ENCODE measurements around the gene BBOF1. TPM values are rescaled to one million over a fixed set of nuclear protein-coding genes. Genes with fewer than 3 reads are reported as not detected.

The BBOF1 gene
- total and polyA plus RNA-seq, 5 donors from 2014 or later = 0.59 to 2.4 (median 1.6) TPM

DNA sequence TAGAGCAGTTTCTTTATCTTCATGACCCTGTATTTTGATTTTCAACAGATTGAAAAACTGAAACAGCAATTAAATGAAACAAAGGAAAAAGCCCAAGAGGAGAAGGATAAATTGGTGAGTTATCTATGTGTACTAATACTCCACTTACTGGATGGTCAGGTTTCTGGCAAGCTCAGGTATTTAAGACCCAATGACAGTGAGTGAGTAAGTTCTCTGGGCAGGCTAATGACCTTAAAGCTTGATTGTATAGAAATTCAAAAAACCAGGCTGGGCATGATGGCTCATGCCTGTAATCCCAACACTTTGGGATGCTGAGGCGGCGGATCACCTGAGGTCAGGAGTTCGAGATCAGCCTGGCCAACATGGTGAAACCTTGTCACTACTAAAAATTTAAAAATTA, 10.0 kb downstream of the BBOF1 start:
- Histone ChIP-seq H3K9me3 (ENCODE audit: control insufficient read depth in 2 of 2, low read length in 2 of 2) (no peaks in the 10 kb centered on the region), H3K4me1 (ENCODE audit: control insufficient read depth, insufficient read depth, low read length, poor library complexity, severe bottlenecking) (no peaks in the 10 kb centered on the region), H3K4me3 (ENCODE audit: low read depth, low read length) (no peak overlapping the region), H3K27me3 (ENCODE audit: control insufficient read depth, insufficient read depth, low read length) (no peaks in the 10 kb centered on the region), H3K27ac (ENCODE audit: insufficient read depth, low read length, poor library complexity, severe bottlenecking) (no peak overlapping the region), H3K36me3 (ENCODE audit: control insufficient read depth, insufficient read depth, low read length) (no peaks in the 10 kb centered on the region)
- Mint-ChIP-seq H3K27me3 (peaks cover 5% of the 10 kb centered on the region), H3K4me3 (no peak overlapping the region), H3K4me1 (no peaks in the 10 kb centered on the region), H3K9me3 (no peaks in the 10 kb centered on the region), H3K36me3 (no peaks in the 10 kb centered on the region), H3K27ac (no peak overlapping the region)
- DNase-seq = no peak
- ATAC-seq (ENCODE audit: low read depth in 2 of 2) = no peak

DNA sequence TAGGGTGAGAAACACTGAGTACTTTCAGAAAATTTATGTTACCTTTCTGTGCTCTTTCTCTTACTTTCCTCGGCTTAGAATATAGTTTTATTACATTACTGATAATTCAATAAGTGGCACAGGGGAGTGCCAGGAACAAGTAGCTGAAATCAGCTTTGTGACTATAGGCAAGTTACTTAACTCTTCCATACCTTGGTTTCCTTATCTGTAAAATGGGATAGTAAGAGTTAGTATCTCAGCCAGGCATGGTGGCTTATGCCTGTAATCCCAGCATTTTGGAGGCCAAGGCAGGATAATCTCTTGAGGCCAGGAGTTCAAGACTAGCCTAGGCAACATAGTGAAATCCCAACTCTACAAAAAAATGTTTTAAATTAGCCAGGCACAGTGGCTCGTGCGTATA, 15.4 kb downstream of the BBOF1 start:
- no peaks in the 10 kb centered on the region for H3K9me3 ChIP-seq (ENCODE audit: control insufficient read depth in 2 of 2, low read length in 2 of 2)
- Mint-ChIP-seq H3K4me1 (no peaks in the 10 kb centered on the region), H3K9me3 (no peaks in the 10 kb centered on the region), H3K4me3 (no peak overlapping the region), H3K36me3 (no peaks in the 10 kb centered on the region), H3K27ac (no peak overlapping the region), H3K27me3 (peaks cover 6% of the 10 kb centered on the region)
- H3K4me1 ChIP-seq (ENCODE audit: control insufficient read depth, insufficient read depth, low read length, poor library complexity, severe bottlenecking) = no peaks in the 10 kb centered on the region
- no peak overlapping the region for H3K4me3 ChIP-seq (ENCODE audit: low read depth, low read length)
- ATAC-seq (ENCODE audit: low read depth in 2 of 2) (no peak), DNase-seq (no peak)
- H3K27me3 ChIP-seq (ENCODE audit: control insufficient read depth, insufficient read depth, low read length) = no peaks in the 10 kb centered on the region
- H3K36me3 ChIP-seq (ENCODE audit: control insufficient read depth, insufficient read depth, low read length) = no peaks in the 10 kb centered on the region
- H3K27ac ChIP-seq (ENCODE audit: insufficient read depth, low read length, poor library complexity, severe bottlenecking) = no peak overlapping the region

DNA sequence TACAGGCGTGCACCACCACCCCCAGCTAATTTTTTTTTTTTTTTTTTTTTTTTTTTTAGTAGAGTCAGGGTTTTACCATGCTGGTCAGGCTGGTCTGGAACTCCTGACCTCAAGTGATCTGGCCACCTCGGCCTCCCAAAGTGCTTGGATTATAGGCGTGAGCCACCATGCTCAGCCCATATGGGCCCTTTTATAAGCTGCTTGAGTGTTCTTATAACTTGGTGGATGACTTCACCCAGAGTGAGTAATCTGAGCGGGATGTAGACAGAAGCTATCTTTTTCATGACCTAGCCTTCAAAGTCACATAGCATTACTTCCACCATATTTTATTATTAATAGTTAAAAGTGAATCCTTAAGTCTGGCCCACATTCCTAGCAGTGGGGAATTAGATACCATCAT, 16.4 kb downstream of the BBOF1 start:
- Mint-ChIP-seq H3K27me3 (peaks cover 13% of the 10 kb centered on the region), H3K36me3 (no peaks in the 10 kb centered on the region), H3K4me1 (no peaks in the 10 kb centered on the region), H3K27ac (no peak overlapping the region), H3K4me3 (no peak overlapping the region), H3K9me3 (no peaks in the 10 kb centered on the region)
- DNase-seq (no peak), ATAC-seq (ENCODE audit: low read depth in 2 of 2) (no peak)
- Histone ChIP-seq H3K4me1 (ENCODE audit: control insufficient read depth, insufficient read depth, low read length, poor library complexity, severe bottlenecking) (no peaks in the 10 kb centered on the region), H3K36me3 (ENCODE audit: control insufficient read depth, insufficient read depth, low read length) (no peaks in the 10 kb centered on the region), H3K27ac (ENCODE audit: insufficient read depth, low read length, poor library complexity, severe bottlenecking) (no peak overlapping the region), H3K9me3 (ENCODE audit: control insufficient read depth in 2 of 2, low read length in 2 of 2) (no peaks in the 10 kb centered on the region), H3K4me3 (ENCODE audit: low read depth, low read length) (no peak overlapping the region), H3K27me3 (ENCODE audit: control insufficient read depth, insufficient read depth, low read length) (no peaks in the 10 kb centered on the region)

DNA sequence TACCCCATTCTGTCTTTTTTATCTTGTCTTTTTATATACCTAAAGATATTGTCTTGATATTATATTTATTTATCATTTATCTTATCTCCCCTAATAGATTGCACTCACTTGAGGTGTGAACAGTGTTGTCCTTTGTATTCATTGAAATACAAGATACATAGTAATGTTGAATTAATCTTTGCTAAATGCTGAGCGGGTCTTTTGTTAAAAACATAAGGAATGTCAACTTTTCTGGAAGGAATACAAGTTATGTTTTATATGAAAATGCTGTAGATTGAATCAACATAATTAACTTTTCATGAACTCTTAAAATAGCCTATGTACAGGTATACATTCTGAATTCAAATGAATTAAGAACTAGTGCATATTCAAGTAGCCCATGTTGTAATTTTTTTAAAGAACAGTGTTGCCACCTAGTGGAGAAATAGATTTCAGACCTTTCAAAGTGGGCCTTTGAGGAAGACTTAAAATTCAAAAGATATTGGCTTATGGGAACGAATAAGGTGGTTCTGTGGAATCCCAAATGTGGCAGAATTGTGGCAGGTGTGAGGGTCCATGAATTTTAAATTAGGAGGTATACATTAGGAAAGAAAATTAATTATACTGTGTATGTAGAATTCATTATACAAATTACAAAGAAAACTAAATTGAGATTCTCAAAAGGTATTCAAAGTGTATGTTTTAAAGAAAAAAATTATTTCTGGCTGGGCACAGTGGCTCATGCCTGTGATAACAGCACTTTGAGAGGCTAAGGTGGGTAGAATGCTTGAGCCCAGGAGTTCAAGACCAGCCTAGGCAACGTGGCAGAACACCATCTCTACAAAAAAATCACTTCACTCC, 19.1 kb downstream of the BBOF1 start:
- Mint-ChIP-seq H3K4me1 (no peaks in the 10 kb centered on the region), H3K27ac (no peak overlapping the region), H3K4me3 (no peak overlapping the region), H3K36me3 (no peaks in the 10 kb centered on the region), H3K9me3 (no peaks in the 10 kb centered on the region), H3K27me3 (peaks cover 14% of the 10 kb centered on the region)
- Histone ChIP-seq H3K27me3 (ENCODE audit: control insufficient read depth, insufficient read depth, low read length) (no peaks in the 10 kb centered on the region), H3K27ac (ENCODE audit: insufficient read depth, low read length, poor library complexity, severe bottlenecking) (no peak overlapping the region), H3K4me3 (ENCODE audit: low read depth, low read length) (no peak overlapping the region), H3K36me3 (ENCODE audit: control insufficient read depth, insufficient read depth, low read length) (no peaks in the 10 kb centered on the region), H3K4me1 (ENCODE audit: control insufficient read depth, insufficient read depth, low read length, poor library complexity, severe bottlenecking) (no peaks in the 10 kb centered on the region), H3K9me3 (ENCODE audit: control insufficient read depth in 2 of 2, low read length in 2 of 2) (no peaks in the 10 kb centered on the region)
- DNase-seq (peak in 2 of 3 donors; percentile 60 to 70), ATAC-seq (ENCODE audit: low read depth in 2 of 2) (no peak)

DNA sequence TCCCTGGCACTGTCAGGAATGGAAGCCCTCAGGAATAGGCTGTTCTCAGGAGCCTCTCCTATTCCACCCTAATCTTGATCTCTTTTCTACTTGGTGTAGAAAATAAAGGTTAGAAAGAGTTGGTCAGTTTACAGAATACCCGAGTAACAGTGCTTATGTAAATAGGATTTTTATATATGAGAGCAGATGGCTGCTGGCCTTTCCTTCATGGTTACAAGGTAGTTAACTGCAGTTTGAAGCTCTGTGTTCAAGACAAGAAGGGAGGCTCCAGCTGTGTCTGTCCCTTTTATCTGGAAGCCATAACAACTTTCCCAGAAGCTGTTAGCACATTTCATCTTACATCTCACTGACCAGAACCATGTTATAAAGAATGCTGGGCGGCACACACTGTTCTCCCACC, 23.1 kb downstream of the BBOF1 start:
- DNase-seq = no peak
- Mint-ChIP-seq H3K4me1 (no peaks in the 10 kb centered on the region), H3K4me3 (no peak overlapping the region), H3K36me3 (no peaks in the 10 kb centered on the region), H3K9me3 (no peaks in the 10 kb centered on the region), H3K27me3 (peaks cover 18% of the 10 kb centered on the region), H3K27ac (no peak overlapping the region)
- H3K4me1 ChIP-seq (ENCODE audit: control insufficient read depth, insufficient read depth, low read length, poor library complexity, severe bottlenecking) = no peaks in the 10 kb centered on the region
- no peaks in the 10 kb centered on the region for H3K36me3 ChIP-seq (ENCODE audit: control insufficient read depth, insufficient read depth, low read length)
- no peak for ATAC-seq (ENCODE audit: low read depth in 2 of 2)
- no peaks in the 10 kb centered on the region for H3K9me3 ChIP-seq (ENCODE audit: control insufficient read depth in 2 of 2, low read length in 2 of 2)
- no peaks in the 10 kb centered on the region for H3K27me3 ChIP-seq (ENCODE audit: control insufficient read depth, insufficient read depth, low read length)
- H3K27ac ChIP-seq (ENCODE audit: insufficient read depth, low read length, poor library complexity, severe bottlenecking) = no peak overlapping the region
- H3K4me3 ChIP-seq (ENCODE audit: low read depth, low read length) = no peak overlapping the region

DNA sequence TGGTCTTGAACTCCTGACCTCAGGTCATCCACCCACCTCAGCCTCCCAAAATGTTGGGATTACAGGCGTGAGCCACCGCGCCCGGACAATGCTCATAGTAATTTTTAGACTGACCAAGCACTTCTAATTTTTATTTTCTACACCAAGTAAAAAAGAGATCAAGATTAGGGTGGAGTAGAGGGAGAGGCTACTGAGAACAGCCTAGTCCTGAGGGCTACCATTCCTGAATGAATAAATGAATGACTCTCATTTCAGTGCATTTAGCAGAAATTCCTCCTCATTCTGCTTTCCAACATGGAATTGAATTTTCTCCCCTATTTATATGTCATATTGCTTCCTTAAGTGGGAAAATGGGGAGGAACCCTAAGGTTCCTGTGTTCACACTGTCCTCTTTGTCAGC, 26.4 kb downstream of the BBOF1 start:
- peaks cover 5% of the 10 kb centered on the region for H3K27me3 Mint-ChIP-seq

DNA sequence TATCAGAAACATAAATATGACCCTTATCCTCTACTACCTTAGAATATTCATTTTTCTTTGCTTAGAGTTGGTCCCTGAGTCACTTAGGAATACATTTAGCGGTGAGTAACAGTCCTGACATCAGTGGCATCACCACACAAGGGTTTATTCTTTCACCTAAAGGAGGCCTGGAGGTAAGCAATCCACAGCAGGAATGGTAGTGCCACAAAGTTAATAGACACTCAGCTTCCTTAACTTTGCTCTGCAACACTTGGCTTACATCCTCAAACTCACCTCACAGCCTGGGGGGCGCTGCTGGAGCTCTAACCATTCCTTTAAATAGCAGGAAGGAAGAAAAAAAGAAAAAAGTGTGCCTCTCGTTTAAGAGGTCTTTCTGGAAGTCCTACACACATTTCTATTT, 29.1 kb downstream of the BBOF1 start:
- H3K4me1 Mint-ChIP-seq = no peaks in the 10 kb centered on the region
- DNase-seq (no peak), ATAC-seq (ENCODE audit: low read depth in 2 of 2) (no peak)
- no peaks in the 10 kb centered on the region for H3K9me3 Mint-ChIP-seq
- H3K9me3 ChIP-seq (ENCODE audit: control insufficient read depth in 2 of 2, low read length in 2 of 2) = no peaks in the 10 kb centered on the region
- H3K36me3 ChIP-seq (ENCODE audit: control insufficient read depth, insufficient read depth, low read length) = no peaks in the 10 kb centered on the region
- no peaks in the 10 kb centered on the region for H3K4me1 ChIP-seq (ENCODE audit: control insufficient read depth, insufficient read depth, low read length, poor library complexity, severe bottlenecking)
- H3K27me3 ChIP-seq (ENCODE audit: control insufficient read depth, insufficient read depth, low read length) = no peaks in the 10 kb centered on the region
- H3K4me3 Mint-ChIP-seq = no peak overlapping the region
- H3K27ac ChIP-seq (ENCODE audit: insufficient read depth, low read length, poor library complexity, severe bottlenecking) = no peak overlapping the region
- no peaks in the 10 kb centered on the region for H3K36me3 Mint-ChIP-seq
- no peak overlapping the region for H3K27ac Mint-ChIP-seq
- no peak overlapping the region for H3K4me3 ChIP-seq (ENCODE audit: low read depth, low read length)
- peaks cover 7% of the 10 kb centered on the region for H3K27me3 Mint-ChIP-seq

More for the DNA sequence above, 26.4 kb downstream of the BBOF1 start:
- Histone ChIP-seq H3K27ac (ENCODE audit: insufficient read depth, low read length, poor library complexity, severe bottlenecking) (no peak overlapping the region), H3K4me1 (ENCODE audit: control insufficient read depth, insufficient read depth, low read length, poor library complexity, severe bottlenecking) (no peaks in the 10 kb centered on the region), H3K9me3 (ENCODE audit: control insufficient read depth in 2 of 2, low read length in 2 of 2) (no peaks in the 10 kb centered on the region), H3K27me3 (ENCODE audit: control insufficient read depth, insufficient read depth, low read length) (no peaks in the 10 kb centered on the region), H3K4me3 (ENCODE audit: low read depth, low read length) (no peak overlapping the region), H3K36me3 (ENCODE audit: control insufficient read depth, insufficient read depth, low read length) (no peaks in the 10 kb centered on the region)
- Mint-ChIP-seq H3K27ac (no peak overlapping the region), H3K4me3 (no peak overlapping the region), H3K9me3 (no peaks in the 10 kb centered on the region), H3K4me1 (no peaks in the 10 kb centered on the region), H3K36me3 (no peaks in the 10 kb centered on the region)
- no peak for ATAC-seq (ENCODE audit: low read depth in 2 of 2)
- DNase-seq = no peak

DNA sequence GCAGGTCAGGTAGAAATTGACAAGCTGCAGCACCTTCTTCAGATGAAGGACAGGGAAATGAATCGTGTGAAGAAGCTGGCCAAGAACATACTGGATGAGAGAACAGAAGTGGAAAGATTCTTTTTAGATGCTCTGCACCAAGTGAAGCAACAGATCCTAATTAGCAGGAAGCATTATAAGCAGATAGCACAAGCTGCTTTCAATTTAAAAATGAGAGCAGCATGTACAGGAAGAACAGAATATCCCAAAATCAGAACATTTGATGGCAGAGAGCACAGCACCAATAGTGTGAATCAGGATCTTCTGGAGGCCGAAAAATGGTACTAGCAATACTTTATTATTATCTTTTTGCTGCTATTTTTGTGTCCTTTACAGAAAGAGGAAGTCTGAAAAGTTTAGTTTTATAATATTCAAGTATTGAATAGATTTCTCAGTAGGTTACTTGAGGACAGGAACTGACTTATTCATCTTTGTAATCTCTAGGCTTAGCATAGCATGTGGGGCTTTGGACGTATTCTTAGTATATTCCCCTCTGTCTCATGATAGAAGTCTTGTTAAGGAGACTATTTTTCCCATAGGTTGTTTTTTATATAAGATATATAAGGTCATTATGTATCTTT, 30.8 kb downstream of the BBOF1 start:
- ATAC-seq (ENCODE audit: low read depth in 2 of 2) (no peak), DNase-seq (no peak)
- Mint-ChIP-seq H3K27ac (peak overlapping the region in 1 of 3 donors; percentile 12), H3K4me1 (no peaks in the 10 kb centered on the region), H3K9me3 (peaks cover 0 to 2% (median 0%) of the 10 kb centered on the region in 7 donors), H3K27me3 (peaks cover 4% of the 10 kb centered on the region), H3K4me3 (no peak overlapping the region), H3K36me3 (no peaks in the 10 kb centered on the region)
- H3K27ac ChIP-seq (ENCODE audit: insufficient read depth, low read length, poor library complexity, severe bottlenecking) = no peak overlapping the region
- H3K4me1 ChIP-seq (ENCODE audit: control insufficient read depth, insufficient read depth, low read length, poor library complexity, severe bottlenecking) = no peaks in the 10 kb centered on the region
- H3K9me3 ChIP-seq (ENCODE audit: control insufficient read depth in 2 of 2, low read length in 2 of 2) = no peaks in the 10 kb centered on the region
- no peaks in the 10 kb centered on the region for H3K36me3 ChIP-seq (ENCODE audit: control insufficient read depth, insufficient read depth, low read length)
- H3K4me3 ChIP-seq (ENCODE audit: low read depth, low read length) = no peak overlapping the region
- no peaks in the 10 kb centered on the region for H3K27me3 ChIP-seq (ENCODE audit: control insufficient read depth, insufficient read depth, low read length)
